Thoracic aorta (tissue), 2 donors: ENCODE results near the gene C2CD5. TPM values are rescaled to one million over a fixed set of nuclear protein-coding genes. Genes with fewer than 3 reads are reported as not detected.
"Not testable (repeated sequence)": the region's sequence is repeated elsewhere in the genome, so short reads cannot be mapped to it uniquely, and the experiment has no call there.

Source experiments
- ATAC-seq: fragments of 150-250 bp; one replicate; pipeline ENCODE4 v1.8.0; 2017; ENCODE audit warnings: low read depth; ENCODE audit not compliant: insufficient number of reproducible peaks, low FRiP score
- DNase-seq: peaks from one replicate; pipeline ENCODE4 v3.0.0-alpha.2; 2020; ENCODE audit warnings: low spot score
- H3K27ac ChIP-seq, 2 donors: fragments of 200-600 bp; sonication (generic); 1 replicate in 1 of 2; 2 replicates in 1 of 2; pipeline ENCODE4 v1.5.1; 2016; ENCODE audit warnings: mild to moderate bottlenecking in 2 of 2, moderate library complexity in 2 of 2
- H3K27me3 ChIP-seq: fragments of 200-600 bp; sonication (generic); replicated peaks from 2 replicates; pipeline ENCODE4 v1.6.0; 2016; ENCODE audit warnings: mild to moderate bottlenecking; ENCODE audit not compliant: insufficient read depth
- H3K36me3 ChIP-seq: fragments of 200-600 bp; sonication (generic); one replicate; pipeline ENCODE4 v1.5.1; 2016
- H3K4me1 ChIP-seq, 2 donors: fragments of 200-600 bp; sonication (generic); 1 replicate in 1 of 2; 2 replicates in 1 of 2; pipeline versions ENCODE4 v1.5.1 to v1.6.0; 2016; ENCODE audit warnings: low read depth in 2 of 2, mild to moderate bottlenecking in 1 of 2; ENCODE audit not compliant: control insufficient read depth in 1 of 2
- H3K4me3 ChIP-seq: fragments of 200-600 bp; sonication (generic); 2 replicates; pipeline ENCODE4 v1.5.1; 2016; ENCODE audit warnings: mild to moderate bottlenecking
- H3K9me3 ChIP-seq: fragments of 200-600 bp; sonication (generic); 2 replicates; pipeline ENCODE4 v1.5.1; 2016
- total RNA-seq, 2 donors: library from RNA; depleted of rRNA; stranded (reverse); fragments of >200 nt; gene quantifications; one replicate each; pipeline versions ENCODE4 v1.1.0 to v1.2.3, GENCODE V29; 2016
- TF ChIP-seq, protein P1 (sequence below): fragments of 200-600 bp; sonication (generic); IDR thresholded peaks from one replicate; pipeline ENCODE4 v1.5.1; 2019; ENCODE audit warnings: antibody characterized with exemption

C2CD5 gene
- total RNA-seq, 2 donors from 2014 or later = 41.3 to 60.0 TPM

DNA sequence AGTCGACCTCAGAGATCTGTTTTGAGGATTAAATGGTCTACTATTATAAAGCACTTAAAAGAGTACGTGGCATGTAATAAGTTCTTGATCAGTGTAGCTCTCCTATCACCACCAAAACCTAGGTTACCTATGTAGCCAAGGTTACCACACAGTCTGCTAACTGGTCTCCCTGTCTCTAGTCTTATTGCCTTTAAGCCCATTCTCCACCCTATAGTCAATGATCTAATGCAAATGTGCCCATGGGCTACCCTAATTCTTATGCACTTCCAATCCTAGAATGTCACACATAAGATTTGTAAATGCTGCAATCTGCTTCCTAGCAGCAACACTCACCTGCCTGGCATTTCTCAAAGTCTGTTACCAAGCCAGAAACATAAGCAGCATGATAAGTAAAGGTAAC is 44.9 kb downstream of the C2CD5 start:
- TF ChIP-seq, protein P1, sequence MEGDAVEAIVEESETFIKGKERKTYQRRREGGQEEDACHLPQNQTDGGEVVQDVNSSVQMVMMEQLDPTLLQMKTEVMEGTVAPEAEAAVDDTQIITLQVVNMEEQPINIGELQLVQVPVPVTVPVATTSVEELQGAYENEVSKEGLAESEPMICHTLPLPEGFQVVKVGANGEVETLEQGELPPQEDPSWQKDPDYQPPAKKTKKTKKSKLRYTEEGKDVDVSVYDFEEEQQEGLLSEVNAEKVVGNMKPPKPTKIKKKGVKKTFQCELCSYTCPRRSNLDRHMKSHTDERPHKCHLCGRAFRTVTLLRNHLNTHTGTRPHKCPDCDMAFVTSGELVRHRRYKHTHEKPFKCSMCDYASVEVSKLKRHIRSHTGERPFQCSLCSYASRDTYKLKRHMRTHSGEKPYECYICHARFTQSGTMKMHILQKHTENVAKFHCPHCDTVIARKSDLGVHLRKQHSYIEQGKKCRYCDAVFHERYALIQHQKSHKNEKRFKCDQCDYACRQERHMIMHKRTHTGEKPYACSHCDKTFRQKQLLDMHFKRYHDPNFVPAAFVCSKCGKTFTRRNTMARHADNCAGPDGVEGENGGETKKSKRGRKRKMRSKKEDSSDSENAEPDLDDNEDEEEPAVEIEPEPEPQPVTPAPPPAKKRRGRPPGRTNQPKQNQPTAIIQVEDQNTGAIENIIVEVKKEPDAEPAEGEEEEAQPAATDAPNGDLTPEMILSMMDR = no peak
- no peak for DNase-seq
- H3K27ac ChIP-seq = no peak overlapping the region
- H3K4me3 ChIP-seq = no peak overlapping the region
- H3K9me3 ChIP-seq = no peaks in the 10 kb centered on the region
- H3K27me3 ChIP-seq = no peaks in the 10 kb centered on the region
- peaks cover 2% of the 10 kb centered on the region for H3K36me3 ChIP-seq
- no peaks in the 10 kb centered on the region for H3K4me1 ChIP-seq
- ATAC-seq = no peak

DNA sequence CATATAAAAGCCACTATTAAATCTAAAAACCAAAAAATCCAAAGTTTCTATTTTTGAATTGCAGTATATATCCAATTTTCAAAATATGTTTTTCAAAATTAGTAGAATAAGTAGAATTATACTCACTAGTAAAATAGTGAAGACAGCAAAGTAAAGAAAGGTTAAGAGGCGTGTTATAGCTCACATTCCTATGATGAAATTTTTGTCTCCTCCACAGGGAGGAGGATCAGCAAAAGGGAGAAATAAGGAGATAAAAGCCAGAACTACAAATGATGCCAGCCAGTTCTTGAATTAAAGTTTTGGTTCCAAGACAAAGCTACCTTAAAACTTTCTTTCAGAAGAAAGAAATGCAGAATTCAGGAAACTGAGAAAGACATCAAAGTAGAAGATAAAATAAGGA is 50.0 kb downstream of the C2CD5 start:
- H3K9me3 ChIP-seq = no peaks in the 10 kb centered on the region
- no peaks in the 10 kb centered on the region for H3K27me3 ChIP-seq
- no peak overlapping the region for H3K4me3 ChIP-seq
- ATAC-seq (no peak), DNase-seq (no peak)
- H3K4me1 ChIP-seq = no peaks in the 10 kb centered on the region
- TF ChIP-seq, protein P1 = no peak
- H3K27ac ChIP-seq = no peak overlapping the region
- peaks cover 18% of the 10 kb centered on the region for H3K36me3 ChIP-seq

DNA sequence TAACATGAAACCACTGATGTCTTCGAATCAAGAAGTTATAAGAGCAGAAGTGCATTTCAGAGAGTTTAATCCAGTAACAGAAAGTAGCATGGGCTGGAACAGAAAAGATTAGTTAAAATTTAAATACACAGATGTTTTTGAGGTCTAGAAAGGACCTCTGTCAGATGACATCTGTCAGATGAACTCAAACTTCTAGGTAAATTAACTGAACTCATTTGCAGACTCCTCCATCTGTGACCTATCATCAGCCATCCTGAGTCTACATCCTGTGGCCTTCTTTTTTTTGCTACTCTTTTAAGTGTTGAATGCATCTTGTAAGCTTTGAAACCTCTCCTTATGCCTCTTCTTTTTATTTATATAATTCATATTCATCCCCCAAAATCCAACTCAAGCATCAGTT is 53.3 kb downstream of the C2CD5 start:
- Histone ChIP-seq H3K27ac (no peak overlapping the region), H3K36me3 (peaks cover 24% of the 10 kb centered on the region), H3K4me3 (no peak overlapping the region), H3K27me3 (no peaks in the 10 kb centered on the region), H3K9me3 (no peaks in the 10 kb centered on the region), H3K4me1 (no peaks in the 10 kb centered on the region)
- DNase-seq (no peak), ATAC-seq (no peak)
- TF ChIP-seq, protein P1 = no peak

DNA sequence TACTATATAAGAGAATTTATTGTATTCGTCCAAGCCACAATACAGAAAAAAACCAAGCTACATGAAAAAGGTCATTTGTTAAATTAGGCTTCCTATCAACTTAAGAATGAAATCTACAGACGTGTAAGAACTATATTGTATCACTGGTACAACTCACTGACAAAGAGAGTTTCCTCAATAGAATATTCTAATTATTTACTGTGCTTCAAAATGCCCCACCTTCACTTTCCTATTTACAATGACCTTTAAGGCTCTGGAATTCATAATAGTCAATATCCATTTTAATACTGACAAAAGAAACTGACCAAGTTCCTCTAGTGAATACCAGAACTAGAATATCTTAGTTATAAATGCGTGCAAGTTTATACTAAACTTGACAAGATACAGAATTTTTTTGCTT is 55.9 kb downstream of the C2CD5 start:
- DNase-seq = no peak
- ATAC-seq = no peak
- Histone ChIP-seq H3K27ac (no peak overlapping the region), H3K4me1 (no peaks in the 10 kb centered on the region), H3K9me3 (no peaks in the 10 kb centered on the region), H3K36me3 (peaks cover 29% of the 10 kb centered on the region), H3K4me3 (no peak overlapping the region), H3K27me3 (no peaks in the 10 kb centered on the region)
- TF ChIP-seq, protein P1 = no peak

DNA sequence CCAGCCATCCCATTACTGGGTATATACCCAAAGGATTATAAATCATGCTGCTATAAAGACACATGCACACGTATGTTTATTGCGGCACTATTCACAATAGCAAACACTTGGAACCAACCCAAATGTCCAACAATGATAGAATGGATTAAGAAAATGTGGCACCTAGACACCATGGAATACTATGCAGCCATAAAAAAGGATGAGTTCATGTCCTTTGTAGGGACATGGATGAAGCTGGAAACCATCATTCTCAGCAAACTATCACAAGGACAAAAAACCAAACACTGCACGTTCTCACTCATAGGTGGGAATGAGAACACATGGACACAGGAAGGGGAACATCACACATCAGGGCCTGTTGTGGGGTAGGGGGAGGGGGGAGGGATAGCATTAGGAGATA is 56.7 kb downstream of the C2CD5 start:
- H3K4me1 ChIP-seq, H3K27ac ChIP-seq, ATAC-seq, H3K27me3 ChIP-seq, H3K4me3 ChIP-seq, H3K9me3 ChIP-seq, DNase-seq: not testable (repeated sequence)
- peaks cover 25% of the 10 kb centered on the region for H3K36me3 ChIP-seq

DNA sequence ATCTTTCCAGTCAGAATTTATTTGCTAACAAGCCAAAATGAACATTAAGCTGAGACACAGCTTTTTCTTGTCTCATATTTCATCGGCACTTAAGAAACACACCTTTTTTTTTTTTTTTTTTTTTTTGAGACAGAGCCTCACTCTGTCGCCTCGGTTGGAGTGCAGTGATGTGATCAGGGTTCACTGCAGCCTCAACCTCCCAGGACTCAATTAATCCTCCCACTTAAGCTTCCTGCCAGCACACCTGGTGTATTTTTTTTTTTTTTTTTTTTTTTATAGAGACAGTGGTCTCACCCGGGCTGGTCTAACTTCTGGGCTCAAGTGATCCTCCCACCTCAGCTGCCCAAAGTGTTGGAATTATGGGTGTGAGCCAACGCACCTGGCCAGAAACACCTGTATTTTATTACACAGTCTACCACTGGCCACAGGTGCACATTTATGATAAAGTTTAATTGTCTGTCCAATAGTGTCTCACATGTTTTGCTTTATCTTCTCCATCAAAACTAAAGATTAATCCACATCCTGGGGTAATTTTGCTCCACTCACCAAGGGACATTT is 62.7 kb downstream of the C2CD5 start:
- H3K4me1 ChIP-seq = peaks cover 8 to 10% of the 10 kb centered on the region in 2 donors
- H3K4me3 ChIP-seq = no peak overlapping the region
- TF ChIP-seq, protein P1 = no peak
- peaks cover 6% of the 10 kb centered on the region for H3K36me3 ChIP-seq
- ATAC-seq (no peak), DNase-seq (no peak)
- H3K9me3 ChIP-seq = no peaks in the 10 kb centered on the region
- H3K27ac ChIP-seq = no peak overlapping the region
- no peaks in the 10 kb centered on the region for H3K27me3 ChIP-seq

DNA sequence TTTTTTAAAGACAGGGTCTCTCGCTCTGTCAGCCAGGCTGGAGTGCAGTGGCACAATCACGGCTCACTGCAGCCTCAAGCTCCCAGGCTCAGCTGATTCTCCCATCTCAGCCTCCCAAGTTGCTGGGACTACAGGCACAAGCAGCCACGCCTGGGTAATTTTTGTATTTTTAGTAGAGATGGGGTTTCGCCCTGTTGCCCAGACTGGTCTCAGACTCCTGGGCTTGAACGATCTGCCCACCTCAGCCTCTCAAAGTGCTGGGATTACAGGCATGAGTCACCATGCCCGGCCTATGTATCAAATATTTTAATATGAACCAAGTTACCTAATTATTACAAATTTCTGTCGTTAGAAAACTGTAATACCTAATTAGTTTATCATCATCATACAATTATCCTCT is 63.5 kb downstream of the C2CD5 start:
- not testable (repeated sequence) for H3K4me3 ChIP-seq, ATAC-seq

More for the DNA sequence above, 63.5 kb downstream of the C2CD5 start:
- H3K4me1 ChIP-seq = peaks cover 10 to 11% of the 10 kb centered on the region in 2 donors
- DNase-seq, H3K36me3 ChIP-seq, H3K27me3 ChIP-seq, H3K27ac ChIP-seq, H3K9me3 ChIP-seq: not testable (repeated sequence)
